T-helper 1 cell (primary cell): Measurements from ENCODE around the gene IL17RE.
"Not testable (repeated sequence)": the region's sequence is repeated elsewhere in the genome, so short reads cannot be mapped to it uniquely, and the experiment has no call there.

Experiments
- DNase-seq, 5 donors: peaks; one replicate each; pipeline ENCODE4 v3.0.0-alpha.2; 2012 to 2020

The IL17RE gene

GRCh38 chr3:9883706-9884554 lies 18.7 kb upstream of the IL17RE start:
- DNase-seq = no peak

GRCh38 chr3:9884555-9885165 lies 18.0 kb upstream of the IL17RE start:
- no peak for DNase-seq

GRCh38 chr3:9886328-9886727 lies 16.3 kb upstream of the IL17RE start:
- DNase-seq = no peak

GRCh38 chr3:9887480-9887879 lies 15.2 kb upstream of the IL17RE start:
- DNase-seq = no peak

GRCh38 chr3:9888540-9888939 lies 14.1 kb upstream of the IL17RE start:
- no peak for DNase-seq

- no peak for DNase-seq
Observed at GRCh38 chr3:9889405-9889804, 13.2 kb upstream of the IL17RE start.

- DNase-seq = peak; percentile 80 to 90 (median 86)
Observed at GRCh38 chr3:9890249-9891071, 12.2 kb upstream of the IL17RE start, which contains the start of gene JAGN1. TSS of gene JAGN1 (plus strand) at chr3:9890610. CDS start at chr3:9890723, 113 bp downstream.

- no peak for DNase-seq
Observed at GRCh38 chr3:9891072-9891622, 11.5 kb upstream of the IL17RE start.

GRCh38 chr3:9893739-9894138 lies 8.9 kb upstream of the IL17RE start:
- no peak for DNase-seq

GRCh38 chr3:9895715-9896114 lies 6.9 kb upstream of the IL17RE start:
- DNase-seq = not testable (repeated sequence)

GRCh38 chr3:9896755-9897407 lies 5.8 kb upstream of the IL17RE start:
- DNase-seq = not testable (repeated sequence)

- no peak for DNase-seq
Observed at GRCh38 chr3:9897408-9898372, 5.0 kb upstream of the IL17RE start.

- no peak for DNase-seq
Observed at GRCh38 chr3:9898467-9899241, 4.0 kb upstream of the IL17RE start.

GRCh38 chr3:9899289-9899791 lies 3.3 kb upstream of the IL17RE start:
- no peak for DNase-seq

- not testable (repeated sequence) for DNase-seq
Observed at GRCh38 chr3:9900965-9901415, 1.7 kb upstream of the IL17RE start.

- peak in 1 of 5 donors; percentile 34 for DNase-seq
Observed at GRCh38 chr3:9901967-9902366, 681 bp upstream of the IL17RE start.

- DNase-seq = no peak
Observed at GRCh38 chr3:9903238-9903624, 583 bp downstream of the IL17RE start.

- DNase-seq = no peak
Observed at GRCh38 chr3:9903904-9904303, 1.3 kb downstream of the IL17RE start.

GRCh38 chr3:9906480-9906879 lies 3.8 kb downstream of the IL17RE start:
- no peak for DNase-seq

- no peak for DNase-seq
Observed at GRCh38 chr3:9908286-9908685, 5.6 kb downstream of the IL17RE start.
